IMR-90 (cell line): ENCODE measurements around the gene BRCC3. TPM values are rescaled to one million over a fixed set of nuclear protein-coding genes. Genes with fewer than 3 reads are reported as not detected.
"Not testable (repeated sequence)": the region's sequence is repeated elsewhere in the genome, so short reads cannot be mapped to it uniquely, and the experiment has no call there.

Experiments
- ATAC-seq: fragments of 200-7000 bp; cut with Tn5 transposase; 2 replicates; pipeline ENCODE4 v1.9.1; 2020; ENCODE audit warnings: low read depth, mild to moderate bottlenecking, moderate library complexity
- BruUV-seq: library from RNA; stranded (reverse); fragments of 400-500 nt; replicated peaks from 2 replicates; lab custom pipeline; 2021; lab: Mats Ljungman, UMichigan
- CTCF ChIA-PET: fragments of 300-600 bp; formaldehyde crosslinking; extraction: SDS; loops from one replicate; lab custom pipeline; 2021; ENCODE audit warnings: antibody characterized with exemption; lab: Yijun Ruan, JAX
- POLR2A ChIA-PET: fragments of 300-600 bp; sonication (Branson Sonifier 250); formaldehyde crosslinking; loops from one replicate; lab custom pipeline; 2022; ENCODE audit warnings: antibody characterized with exemption; ENCODE audit not compliant: unreplicated experiment; lab: Charles Lee
- DNase-seq: peaks from one replicate; pipeline ENCODE4 v3.0.0; 2013
- H2AFZ ChIP-seq: replicated peaks from 2 replicates; pipeline ENCODE3; 2013; ENCODE audit warnings: low read length, mild to moderate bottlenecking; ENCODE audit not compliant: poor library complexity
- H2AK5ac ChIP-seq: 2 replicates; pipeline ENCODE4 v1.6.1; 2013; ENCODE audit warnings: low read depth, low read length, inconsistent platforms
- H2AK9ac ChIP-seq: replicated peaks from 2 replicates; pipeline ENCODE3; 2013; ENCODE audit warnings: mild to moderate bottlenecking, low read depth, low read length, moderate library complexity; ENCODE audit not compliant: poor library complexity
- H2BK120ac ChIP-seq: 2 replicates; pipeline ENCODE4 v1.6.1; 2013; ENCODE audit warnings: low read depth, low read length, inconsistent platforms
- H2BK15ac ChIP-seq: 3 replicates; pipeline ENCODE4 v1.6.1; 2013; ENCODE audit warnings: low read depth, low read length, inconsistent platforms
- H2BK20ac ChIP-seq: 2 replicates; pipeline ENCODE4 v1.6.1; 2013; ENCODE audit warnings: low read depth, mild to moderate bottlenecking, inconsistent platforms, low read length, moderate library complexity
- H2BK5ac ChIP-seq: 2 replicates; pipeline ENCODE4 v1.6.1; 2013; ENCODE audit warnings: mild to moderate bottlenecking, low read depth, low read length, inconsistent platforms; ENCODE audit not compliant: poor library complexity, severe bottlenecking
- H3K14ac ChIP-seq: replicated peaks from 2 replicates; pipeline ENCODE4 v1.6.1; 2013; ENCODE audit warnings: low read depth, low read length, inconsistent platforms
- H3K18ac ChIP-seq: 2 replicates; pipeline ENCODE4 v1.6.1; 2013; ENCODE audit warnings: low read depth, low read length, control low read depth
- H3K23ac ChIP-seq: 2 replicates; pipeline ENCODE4 v1.6.1; 2013; ENCODE audit warnings: low read depth, low read length, inconsistent platforms
- H3K27ac ChIP-seq: 2 replicates; pipeline ENCODE4 v1.5.1; 2013; ENCODE audit warnings: mild to moderate bottlenecking, control low read depth, low read length; ENCODE audit not compliant: insufficient read depth
- H3K27me3 ChIP-seq: 2 replicates; pipeline ENCODE4 v1.6.1; 2013; ENCODE audit warnings: low read length; ENCODE audit not compliant: control insufficient read depth, insufficient read depth
- H3K36me3 ChIP-seq: 2 replicates; pipeline ENCODE4 v1.6.1; 2013; ENCODE audit warnings: low read length, mixed read lengths; ENCODE audit not compliant: control insufficient read depth, insufficient read depth
- H3K4ac ChIP-seq: 2 replicates; pipeline ENCODE4 v1.6.1; 2013; ENCODE audit warnings: low read depth, low read length, inconsistent platforms
- H3K4me1 ChIP-seq: 2 replicates; pipeline ENCODE4 v1.6.1; 2013; ENCODE audit warnings: low read length, mixed read lengths; ENCODE audit not compliant: control insufficient read depth, insufficient read depth
- H3K4me2 ChIP-seq: 2 replicates; pipeline ENCODE4 v1.6.1; 2013; ENCODE audit warnings: low read depth, mild to moderate bottlenecking, control low read depth, low read length, moderate library complexity
- H3K4me3 ChIP-seq: 2 replicates; pipeline ENCODE4 v1.5.1; 2013; ENCODE audit warnings: low read depth, mild to moderate bottlenecking, control low read depth, low read length, moderate library complexity; ENCODE audit not compliant: insufficient read depth
- H3K56ac ChIP-seq: 2 replicates; pipeline ENCODE4 v1.6.1; 2013; ENCODE audit warnings: low read length, inconsistent platforms; ENCODE audit not compliant: insufficient read depth; ENCODE audit errors: extremely low read depth
- H3K79me1 ChIP-seq, 2 experiments: 2 replicates each; pipeline ENCODE4 v1.6.1; 2013; ENCODE audit warnings: low read length in 2 of 2, inconsistent platforms in 1 of 2, low read depth in 1 of 2
- H3K9ac ChIP-seq: 2 replicates; pipeline ENCODE4 v1.6.1; 2013; ENCODE audit warnings: low read depth, low read length, control low read depth
- H3K9me1 ChIP-seq: 2 replicates; pipeline ENCODE4 v1.6.1; 2013; ENCODE audit warnings: low read length, inconsistent platforms; ENCODE audit not compliant: insufficient read depth
- H3K9me3 ChIP-seq: 2 replicates; pipeline ENCODE4 v1.6.1; 2013; ENCODE audit warnings: low read length; ENCODE audit not compliant: control insufficient read depth, insufficient read depth
- H4K20me1 ChIP-seq: 2 replicates; pipeline ENCODE4 v1.6.1; 2013; ENCODE audit warnings: low read length, inconsistent platforms; ENCODE audit not compliant: insufficient read depth
- H4K5ac ChIP-seq: 2 replicates; pipeline ENCODE4 v1.6.1; 2013; ENCODE audit warnings: mild to moderate bottlenecking, low read depth, low read length, control low read depth
- H4K8ac ChIP-seq, 2 experiments: 2 replicates each; pipeline ENCODE4 v1.6.1; 2013; ENCODE audit warnings: low read depth in 2 of 2, low read length in 2 of 2, control low read depth in 1 of 2, inconsistent platforms in 1 of 2
- H4K91ac ChIP-seq: 2 replicates; pipeline ENCODE4 v1.6.1; 2013; ENCODE audit warnings: low read depth, low read length, inconsistent platforms; ENCODE audit not compliant: insufficient read depth
- WGBS, 2 experiments: methylation state at CpG; one replicate each; pipeline versions ENCODE4 v1.1.5 to v1.1.7; 2013; ENCODE audit warnings: missing lambda C conversion rate in 2 of 2; ENCODE audit not compliant: insufficient read length in 1 of 2; ENCODE audit errors: extremely low coverage in 2 of 2; 5-methylcytosine and 5-hydroxymethylcytosine counted together
- dilution Hi-C: fragments of 300-500 bp; cut with HindIII; formaldehyde crosslinking; loops from one replicate; pipeline ENCODE4 v1.14.3; 2018; ENCODE audit warnings: low sequenced_read_pairs; ENCODE audit not compliant: unreplicated experiment
- in situ Hi-C: fragments of 300-500 bp; cut with MboI; formaldehyde crosslinking; loops from 3 replicates; pipeline ENCODE4 v1.14.3; 2019; ENCODE audit warnings: low sequenced_read_pairs, inconsistent platforms, mixed read lengths
- intact Hi-C: fragments of 100-400 bp; cut with micrococcal nuclease; formaldehyde crosslinking; loops from 2 replicates; pipeline ENCODE4 v1.10.0; 2022
- polyA plus RNA-seq, 3 experiments: library from polyadenylated mRNA; depleted of rRNA; stranded (reverse); fragments of >200 nt; gene quantifications; 2 replicates each; pipeline ENCODE4 v1.2.3, GENCODE V29; 2012; ENCODE audit warnings: low replicate concordance in 1 of 3
- total RNA-seq: library from RNA; depleted of rRNA; stranded (reverse); fragments of >200 nt; gene quantifications from 2 replicates; pipeline ENCODE4 v1.2.3, GENCODE V29; 2012

Gene BRCC3
- total and polyA plus RNA-seq, 2 of the 4 experiments (the other 2 are of a cell fraction), result 14.4 to 24.7 TPM

- H3K4ac ChIP-seq, in situ Hi-C loops, H4K20me1 ChIP-seq, BruUV-seq, H2AK5ac ChIP-seq, POLR2A ChIA-PET, H3K9ac ChIP-seq, H4K5ac ChIP-seq, H3K9me1 ChIP-seq, H3K4me2 ChIP-seq, H3K23ac ChIP-seq, H4K8ac ChIP-seq, H2BK120ac ChIP-seq, H3K56ac ChIP-seq, H3K27me3 ChIP-seq, ATAC-seq, H2AK9ac ChIP-seq, H4K91ac ChIP-seq, dilution Hi-C loops, H2BK15ac ChIP-seq, H2BK20ac ChIP-seq, H3K36me3 ChIP-seq, H3K79me1 ChIP-seq, H3K27ac ChIP-seq, DNase-seq, H3K4me3 ChIP-seq, H3K14ac ChIP-seq, H3K9me3 ChIP-seq, H3K4me1 ChIP-seq, H2BK5ac ChIP-seq, H2AFZ ChIP-seq, H3K18ac ChIP-seq: not testable (repeated sequence)
- intact Hi-C loops, result loop anchor here (5.0 kb wide), 1 partner anchor 231 kb away; no protein-coding TSS in a partner anchor
- CTCF ChIA-PET, result interaction anchor here (0.6 to 1.2 kb wide), 7 partner anchors 9 to 230 kb away, joined by 3 to 4 read pairs (median 3); no protein-coding TSS in a partner anchor
- no CpG with 5 or more reads among the region's 11 CpGs for WGBS, 2 experiments
Observed at GRCh38 chrX:155148166-155148565, 76.9 kb downstream of the BRCC3 start.
